ENCODE measurements around the gene PPP6R2.

The PPP6R2 gene

GRCh38 chr22:50485221-50486131, 142.3 kb downstream of the PPP6R2 start:
- no peak for DNase-seq (ENCODE audit: low spot score)

GRCh38 chr22:50486561-50487289, 143.6 kb downstream of the PPP6R2 start, which contains the start of gene MIOX:
MIOX (plus strand) TSS chr22:50486859; CDS start chr22:50486898, 39 bp downstream.
- no peak for DNase-seq (ENCODE audit: low spot score)

DNA sequence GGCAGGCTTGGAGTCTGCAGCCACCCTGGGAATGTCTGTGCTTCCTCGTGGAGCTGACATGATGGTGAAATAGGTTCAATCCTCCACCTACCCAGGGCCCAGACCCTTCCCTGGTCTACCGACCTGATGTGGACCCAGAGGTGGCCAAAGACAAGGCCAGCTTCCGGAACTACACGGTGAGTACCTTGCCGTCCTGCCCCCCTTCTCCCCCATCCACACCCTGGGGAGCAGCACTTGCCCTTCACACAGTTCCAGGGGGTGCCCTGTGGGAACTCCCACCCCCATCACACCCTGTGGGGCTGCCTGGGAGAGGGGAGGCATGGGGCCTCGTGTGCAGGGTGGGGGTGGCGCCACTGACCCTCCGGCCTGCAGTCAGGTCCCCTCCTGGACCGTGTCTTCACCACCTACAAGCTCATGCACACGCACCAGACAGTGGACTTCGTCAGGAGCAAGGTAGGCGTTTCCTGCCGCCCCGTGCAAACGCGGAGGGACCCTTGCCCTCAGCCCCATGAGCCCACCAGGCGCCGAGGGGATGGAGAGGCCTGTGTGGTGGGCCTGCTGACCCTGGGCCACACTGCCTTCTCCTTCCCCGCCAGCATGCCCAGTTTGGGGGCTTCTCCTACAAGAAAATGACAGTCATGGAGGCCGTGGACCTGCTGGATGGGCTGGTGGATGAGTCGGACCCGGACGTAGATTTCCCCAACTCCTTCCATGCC, 144.3 kb downstream of the PPP6R2 start:
- DNase-seq (ENCODE audit: low spot score): no peak

DNA sequence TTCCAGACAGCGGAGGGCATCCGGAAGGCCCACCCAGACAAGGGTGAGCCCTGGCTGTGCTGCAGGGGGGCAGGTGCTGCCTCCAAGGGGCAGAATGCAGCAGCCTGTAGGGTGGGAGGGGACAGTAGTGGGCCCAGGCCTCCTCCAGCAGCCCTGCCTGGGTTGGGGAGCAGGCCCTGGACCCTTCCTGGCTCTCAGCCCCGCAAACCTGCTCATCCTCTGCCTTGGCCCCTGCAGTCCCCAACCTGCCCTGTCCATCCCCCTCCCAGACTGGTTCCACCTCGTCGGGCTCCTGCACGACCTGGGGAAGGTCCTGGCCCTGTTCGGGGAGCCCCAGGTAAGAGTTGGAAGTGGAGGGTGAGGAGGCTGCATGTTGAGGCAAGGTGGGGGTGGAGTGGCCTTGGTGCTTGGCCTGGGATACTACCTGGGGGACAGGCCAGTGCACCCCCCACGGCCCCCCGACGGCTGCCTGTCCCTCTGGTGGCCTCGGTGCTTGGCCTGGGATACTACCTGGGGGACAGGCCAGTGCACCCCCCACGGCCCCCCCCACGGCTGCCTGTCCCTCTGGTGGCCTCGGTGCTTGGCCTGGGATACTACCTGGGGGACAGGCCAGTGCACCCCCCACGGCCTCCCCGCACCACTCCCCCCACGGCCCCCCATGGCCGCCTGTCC, 145.0 kb downstream of the PPP6R2 start:
- no peak for DNase-seq (ENCODE audit: low spot score)

- no peak for DNase-seq (ENCODE audit: low spot score)
These were observed 145.8 kb downstream of the PPP6R2 start for GRCh38 chr22:50488886-50489285.

DNA sequence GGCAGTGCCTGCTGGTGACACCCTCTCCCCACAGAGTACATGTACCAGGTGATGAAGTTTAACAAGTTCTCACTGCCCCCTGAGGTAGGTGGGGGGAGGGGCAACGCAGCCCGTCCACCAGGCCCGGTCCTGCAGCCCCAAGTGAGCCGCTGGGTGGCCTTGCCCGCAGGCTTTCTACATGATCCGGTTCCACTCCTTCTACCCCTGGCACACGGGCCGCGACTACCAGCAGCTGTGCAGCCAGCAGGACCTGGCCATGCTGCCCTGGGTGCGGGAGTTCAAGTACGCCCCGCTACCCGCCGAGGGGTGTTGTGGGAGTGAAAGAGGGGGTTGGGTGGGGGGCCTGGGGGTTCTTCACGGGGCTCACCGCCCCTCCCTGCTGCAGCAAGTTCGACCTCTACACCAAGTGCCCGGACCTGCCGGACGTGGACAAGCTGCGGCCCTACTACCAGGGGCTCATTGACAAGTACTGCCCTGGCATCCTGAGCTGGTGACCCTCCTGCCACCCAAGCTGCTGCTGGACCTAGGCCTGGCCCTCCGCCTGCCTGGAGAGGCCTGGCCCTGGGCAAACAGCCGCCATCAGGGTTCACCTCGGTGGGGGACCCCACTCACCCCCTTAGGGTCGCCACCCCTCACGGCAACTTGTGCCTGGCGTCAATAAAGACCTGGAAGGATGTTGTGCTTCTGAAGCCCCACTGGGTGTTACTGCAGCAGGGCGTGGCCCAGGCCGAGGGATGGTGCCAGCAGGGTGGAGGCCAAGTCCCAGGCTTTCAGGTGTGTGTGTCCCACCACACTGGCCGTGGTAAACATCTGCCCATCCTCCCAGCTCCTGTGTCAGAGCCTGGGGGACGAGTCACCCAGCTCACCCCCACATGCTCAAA, 146.5 kb downstream of the PPP6R2 start:
- DNase-seq (ENCODE audit: low spot score): no peak

DNA sequence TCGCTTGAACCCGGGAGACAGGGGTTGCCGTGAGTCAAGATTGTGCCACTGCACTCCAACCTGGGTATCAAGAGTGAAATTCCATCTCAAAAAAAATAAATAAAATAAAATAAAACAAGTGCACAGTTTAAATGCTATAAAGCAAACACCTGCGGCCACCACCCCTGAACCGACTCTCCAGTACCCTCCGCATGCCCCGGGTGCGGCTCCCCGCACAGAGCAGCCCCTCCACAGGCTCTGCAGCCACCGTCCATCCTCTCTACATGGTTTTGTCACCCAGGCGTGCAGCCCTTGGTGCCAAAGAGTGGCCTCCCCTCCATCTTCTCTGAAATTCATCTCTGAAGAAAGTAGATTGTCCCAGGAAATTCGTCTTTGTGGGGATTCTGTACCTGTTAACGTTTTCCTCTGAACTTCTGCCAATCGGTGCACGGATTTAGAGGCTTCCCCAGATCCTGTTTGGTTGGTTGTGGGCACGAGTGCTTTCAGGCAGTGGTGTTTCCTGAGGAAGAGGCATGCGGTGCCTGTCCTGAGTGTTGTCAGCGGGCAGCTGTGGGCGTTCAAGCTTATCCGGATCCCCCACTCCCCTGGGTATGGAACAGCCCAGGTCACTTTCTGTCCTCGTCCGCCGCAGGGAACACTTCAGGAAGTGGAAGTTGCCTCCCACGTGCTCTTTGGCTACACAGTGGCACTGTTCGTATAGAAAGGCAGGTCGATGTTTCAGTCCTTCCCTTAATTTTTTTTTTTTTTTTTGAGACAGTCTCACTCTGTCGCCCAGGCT, 147.6 kb downstream of the PPP6R2 start:
- no peak for DNase-seq (ENCODE audit: low spot score)
